K562 (cell line): Measurements from ENCODE around the gene ABHD1. TPM values are rescaled to one million over a fixed set of nuclear protein-coding genes. Genes with fewer than 3 reads are reported as not detected.

Experiments
- BRD9 ChIP-seq: fragments of 450-650 bp; IDR thresholded peaks from 2 replicates; pipeline ENCODE4 v1.6.1; 2018; ENCODE audit warnings: low read depth; ENCODE audit not compliant: partially characterized antibody
- CCAR2 ChIP-seq: fragments of 200-400 bp; formaldehyde crosslinking; IDR thresholded peaks from 2 replicates; pipeline ENCODE4 v1.6.1; 2017; ENCODE audit warnings: mild to moderate bottlenecking, low read depth, low read length
- E2F3 ChIP-seq: fragments of 250-450 bp; sonication (Bioruptor Pico); IDR thresholded peaks from 2 replicates; pipeline ENCODE4 v1.4.0; 2020; ENCODE audit warnings: mild to moderate bottlenecking
- ELF4 ChIP-seq: fragments of 450-650 bp; formaldehyde crosslinking; IDR thresholded peaks from 2 replicates; pipeline ENCODE4 v1.4.0; 2022; ENCODE audit warnings: missing genetic modification characterization
- ERF ChIP-seq: fragments of 450-650 bp; formaldehyde crosslinking; IDR thresholded peaks from 2 replicates; pipeline ENCODE4 v1.4.0; 2020; ENCODE audit warnings: mild to moderate bottlenecking, mixed read lengths
- ETV5 ChIP-seq: sonication (generic); formaldehyde crosslinking; IDR thresholded peaks from 2 replicates; pipeline ENCODE4 v1.4.0; 2020; ENCODE audit warnings: low read depth, mild to moderate bottlenecking, missing genetic modification reagents
- HNRNPL ChIP-seq: fragments of 200-400 bp; formaldehyde crosslinking; IDR thresholded peaks from 2 replicates; pipeline ENCODE4 v1.6.1; 2017; ENCODE audit warnings: low read depth, mild to moderate bottlenecking, low read length
- JUN ChIP-seq, 2 experiments: sonication (generic) in 1 of 2; formaldehyde crosslinking in 1 of 2; IDR thresholded peaks; 2 replicates each; pipeline versions ENCODE4 v1.6.1 to v1.8.0; 2012 to 2022; ENCODE audit warnings: borderline replicate concordance in 2 of 2, mild to moderate bottlenecking in 2 of 2, improper control_type of control experiment in 1 of 2, low read depth in 1 of 2, low read length in 1 of 2, missing genetic modification reagents in 1 of 2
- LARP7 ChIP-seq: fragments of 450-650 bp; IDR thresholded peaks from 2 replicates; pipeline ENCODE4 v1.6.1; 2016
- MCM2 ChIP-seq: fragments of 450-650 bp; IDR thresholded peaks from 2 replicates; pipeline ENCODE4 v1.6.1; 2017; ENCODE audit warnings: low read depth, mild to moderate bottlenecking
- NR2C1 ChIP-seq, 2 experiments: fragments of 450-650 bp; IDR thresholded peaks; 2 replicates each; pipeline ENCODE4 v1.6.1; 2017; ENCODE audit warnings: mild to moderate bottlenecking in 2 of 2, antibody characterized with exemption in 1 of 2, inconsistent platforms in 1 of 2, missing compliant biosample characterization in 1 of 2, missing genetic modification characterization in 1 of 2
- RFX5 ChIP-seq: IDR thresholded peaks from 2 replicates; pipeline ENCODE4 v1.6.1; 2011; ENCODE audit warnings: low read depth, mild to moderate bottlenecking, improper control_type of control experiment, low read length
- SAFB2 ChIP-seq: fragments of 200-400 bp; formaldehyde crosslinking; IDR thresholded peaks from 2 replicates; pipeline ENCODE4 v1.6.1; 2018; ENCODE audit warnings: borderline replicate concordance, low read length, low read depth, moderate library complexity; ENCODE audit not compliant: severe bottlenecking
- TAF9B ChIP-seq: fragments of 450-650 bp; IDR thresholded peaks from 2 replicates; pipeline ENCODE4 v1.6.1; 2018; ENCODE audit warnings: mild to moderate bottlenecking; ENCODE audit not compliant: partially characterized antibody
- TBL1XR1 ChIP-seq, 2 experiments: IDR thresholded peaks; 2 replicates each; pipeline ENCODE4 v1.6.1; 2012; ENCODE audit warnings: improper control_type of control experiment in 2 of 2, low read length in 2 of 2, mild to moderate bottlenecking in 1 of 2
- TBP ChIP-seq: optimal IDR thresholded peaks from 2 replicates; pipeline ENCODE3; 2011; ENCODE audit warnings: low read depth, low read length, improper control_type of control experiment
- THRAP3 ChIP-seq: fragments of 450-650 bp; IDR thresholded peaks from 2 replicates; pipeline ENCODE4 v1.6.1; 2016; ENCODE audit warnings: mild to moderate bottlenecking, inconsistent platforms, borderline replicate concordance
- ZNF584 ChIP-seq: fragments of 200-800 bp; sonication (Bioruptor generic); IDR thresholded peaks from 2 replicates; pipeline ENCODE4 v1.6.1; 2016; ENCODE audit warnings: low read depth, mild to moderate bottlenecking, missing genetic modification characterization, missing compliant biosample characterization
- polyA plus RNA-seq, 8 experiments: library from polyadenylated mRNA; depleted of rRNA in 4 of 8; stranded (reverse) in 5 of 8; unstranded in 3 of 8; fragments of >200 nt; fragmentation: Nextera tagmentation in 2 of 8; fragmentation: Illumina TruSeq in 1 of 8; extraction: Ambion mirVana in 2 of 8; extraction: Trizol in 1 of 8; gene quantifications; 2 replicates each; pipeline versions ENCODE4 v1.2.1 to v1.2.3, GENCODE V29; 2011 to 2014; ENCODE audit warnings: inconsistent platforms in 1 of 8, missing spikeins in 1 of 8
- total RNA-seq, 7 experiments: library from RNA; depleted of rRNA in 6 of 7; stranded (reverse); fragments of >200 nt in 6 of 7; fragmentation: Illumina TruSeq in 2 of 7; extraction: Trizol in 2 of 7; gene quantifications; 2 replicates each; pipeline versions ENCODE4 v1.2.1 to v1.2.3, GENCODE V29; 2011 to 2021; ENCODE audit warnings: low replicate concordance in 1 of 7
- TF ChIP-seq, protein P1 (sequence below): sonication (generic); formaldehyde crosslinking; IDR thresholded peaks from 2 replicates; pipeline ENCODE4 v1.4.0; 2020; ENCODE audit warnings: mild to moderate bottlenecking, missing genetic modification reagents
- TF ChIP-seq, protein P2 (sequence below), 3 experiments: fragments of 200-800 bp in 1 of 3; sonication (Bioruptor generic) in 1 of 3; sonication (generic) in 1 of 3; formaldehyde crosslinking in 1 of 3; IDR thresholded peaks; 2 replicates each; pipeline versions ENCODE4 v1.6.1 to v1.8.0; 2016 to 2022; ENCODE audit warnings: mild to moderate bottlenecking in 2 of 3, missing compliant biosample characterization in 2 of 3, missing genetic modification characterization in 2 of 3, missing genetic modification reagents in 1 of 3
- TF ChIP-seq, protein P3 (sequence below): fragments of 450-650 bp; IDR thresholded peaks from 2 replicates; pipeline ENCODE4 v1.7.1; 2018; ENCODE audit warnings: mild to moderate bottlenecking, low read depth; ENCODE audit not compliant: partially characterized antibody

Gene ABHD1
- total and polyA plus RNA-seq, 9 of the 15 experiments (the other 6 are each of a cell fraction or from before 2014, with no cell fraction given): 0.10 to 0.16 (median 0.11) TPM; not detected in 5

DNA sequence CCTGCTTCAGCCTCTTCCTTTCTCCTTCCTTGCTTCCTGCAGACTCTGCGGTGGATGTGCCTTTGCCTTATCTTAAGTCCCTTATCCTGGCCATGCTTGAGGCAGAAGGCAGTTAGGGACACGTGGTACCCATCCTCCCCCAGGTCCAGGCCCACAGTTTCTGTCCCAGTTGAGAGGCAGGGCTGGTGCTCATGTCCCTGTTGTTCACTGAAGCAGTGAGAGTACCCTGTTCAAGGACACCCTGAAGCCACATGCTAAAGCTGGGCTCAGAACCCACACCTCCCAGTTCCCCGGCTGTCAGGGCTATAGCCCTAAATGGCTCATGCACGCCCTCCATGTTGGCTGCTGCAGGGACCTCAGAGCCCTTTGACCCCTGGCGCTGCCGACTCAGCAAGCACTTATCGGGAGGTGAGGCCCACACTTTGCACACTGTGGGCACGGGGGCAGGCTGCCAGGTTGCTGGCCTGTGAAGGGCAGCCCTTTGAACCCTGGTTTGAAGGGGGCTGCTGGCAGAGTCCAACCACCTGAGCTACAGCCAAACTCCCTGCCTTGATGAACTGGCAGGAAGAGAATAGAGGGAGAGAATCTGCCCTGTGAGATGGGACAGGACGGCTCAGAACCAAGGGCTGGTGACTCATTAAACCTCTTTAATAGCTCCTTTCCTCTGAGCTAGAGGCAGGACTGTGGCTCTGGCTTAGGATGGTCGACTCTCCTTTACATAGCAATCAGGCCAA, 30.8 kb upstream of the ABHD1 start (continued):
- TF ChIP-seq SAFB2: no peak
- TF ChIP-seq MCM2: no peak
- TF ChIP-seq BRD9: peak; percentile 24
- 0 out of 4 replicates have a peak, but pooled peaks of 1 of the 2 experiments have one; percentile 14 for TF ChIP-seq TBL1XR1 (IDR thresholded peaks at IDR 0.05; ENCODE audit: low read length in 2 of 2)
- no peak for TF ChIP-seq TAF9B
- TF ChIP-seq, protein P1, sequence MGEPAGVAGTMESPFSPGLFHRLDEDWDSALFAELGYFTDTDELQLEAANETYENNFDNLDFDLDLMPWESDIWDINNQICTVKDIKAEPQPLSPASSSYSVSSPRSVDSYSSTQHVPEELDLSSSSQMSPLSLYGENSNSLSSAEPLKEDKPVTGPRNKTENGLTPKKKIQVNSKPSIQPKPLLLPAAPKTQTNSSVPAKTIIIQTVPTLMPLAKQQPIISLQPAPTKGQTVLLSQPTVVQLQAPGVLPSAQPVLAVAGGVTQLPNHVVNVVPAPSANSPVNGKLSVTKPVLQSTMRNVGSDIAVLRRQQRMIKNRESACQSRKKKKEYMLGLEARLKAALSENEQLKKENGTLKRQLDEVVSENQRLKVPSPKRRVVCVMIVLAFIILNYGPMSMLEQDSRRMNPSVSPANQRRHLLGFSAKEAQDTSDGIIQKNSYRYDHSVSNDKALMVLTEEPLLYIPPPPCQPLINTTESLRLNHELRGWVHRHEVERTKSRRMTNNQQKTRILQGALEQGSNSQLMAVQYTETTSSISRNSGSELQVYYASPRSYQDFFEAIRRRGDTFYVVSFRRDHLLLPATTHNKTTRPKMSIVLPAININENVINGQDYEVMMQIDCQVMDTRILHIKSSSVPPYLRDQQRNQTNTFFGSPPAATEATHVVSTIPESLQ (CRISPR knock-in tag): no peak
- TF ChIP-seq ETV5 (CRISPR knock-in tag): peak; percentile 76
- TF ChIP-seq, protein P2, sequence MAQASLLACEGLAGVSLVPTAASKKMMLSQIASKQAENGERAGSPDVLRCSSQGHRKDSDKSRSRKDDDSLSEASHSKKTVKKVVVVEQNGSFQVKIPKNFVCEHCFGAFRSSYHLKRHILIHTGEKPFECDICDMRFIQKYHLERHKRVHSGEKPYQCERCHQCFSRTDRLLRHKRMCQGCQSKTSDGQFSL (CRISPR knock-in tag; IDR thresholded peaks at IDR 0.05): no peak
- TF ChIP-seq, protein P2 (tag; IDR thresholded peaks at IDR 0.05): peak in 1 of 2 experiments; percentile 56; a peak in 1 of 4 replicates
- no peak for TF ChIP-seq CCAR2
- 0 out of 2 replicates have a peak, but pooled peaks have one; percentile 61 for TF ChIP-seq ERF (CRISPR knock-in tag)
- TF ChIP-seq RFX5: no peak
- no peak for TF ChIP-seq JUN (IDR thresholded peaks at IDR 0.05; ENCODE audit: borderline replicate concordance, low read depth, low read length)
- TF ChIP-seq JUN (CRISPR knock-in tag; IDR thresholded peaks at IDR 0.05; ENCODE audit: borderline replicate concordance): no peak
- TF ChIP-seq THRAP3: no peak
- TF ChIP-seq TBP: no peak
- peak; percentile 87 for TF ChIP-seq NR2C1 (IDR thresholded peaks at IDR 0.05)
- peak; percentile 90 for TF ChIP-seq NR2C1 (tag; IDR thresholded peaks at IDR 0.05)
- no peak for TF ChIP-seq LARP7
- peak; percentile 78; the same call in 1 of the 2 replicates for TF ChIP-seq ZNF584 (CRISPR knock-in tag)
- peak; percentile 89 for TF ChIP-seq ELF4 (CRISPR knock-in tag)
- TF ChIP-seq, protein P3, sequence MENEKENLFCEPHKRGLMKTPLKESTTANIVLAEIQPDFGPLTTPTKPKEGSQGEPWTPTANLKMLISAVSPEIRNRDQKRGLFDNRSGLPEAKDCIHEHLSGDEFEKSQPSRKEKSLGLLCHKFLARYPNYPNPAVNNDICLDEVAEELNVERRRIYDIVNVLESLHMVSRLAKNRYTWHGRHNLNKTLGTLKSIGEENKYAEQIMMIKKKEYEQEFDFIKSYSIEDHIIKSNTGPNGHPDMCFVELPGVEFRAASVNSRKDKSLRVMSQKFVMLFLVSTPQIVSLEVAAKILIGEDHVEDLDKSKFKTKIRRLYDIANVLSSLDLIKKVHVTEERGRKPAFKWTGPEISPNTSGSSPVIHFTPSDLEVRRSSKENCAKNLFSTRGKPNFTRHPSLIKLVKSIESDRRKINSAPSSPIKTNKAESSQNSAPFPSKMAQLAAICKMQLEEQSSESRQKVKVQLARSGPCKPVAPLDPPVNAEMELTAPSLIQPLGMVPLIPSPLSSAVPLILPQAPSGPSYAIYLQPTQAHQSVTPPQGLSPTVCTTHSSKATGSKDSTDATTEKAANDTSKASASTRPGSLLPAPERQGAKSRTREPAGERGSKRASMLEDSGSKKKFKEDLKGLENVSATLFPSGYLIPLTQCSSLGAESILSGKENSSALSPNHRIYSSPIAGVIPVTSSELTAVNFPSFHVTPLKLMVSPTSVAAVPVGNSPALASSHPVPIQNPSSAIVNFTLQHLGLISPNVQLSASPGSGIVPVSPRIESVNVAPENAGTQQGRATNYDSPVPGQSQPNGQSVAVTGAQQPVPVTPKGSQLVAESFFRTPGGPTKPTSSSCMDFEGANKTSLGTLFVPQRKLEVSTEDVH: no peak
- TF ChIP-seq E2F3 (CRISPR knock-in tag): peak; percentile 56
- no peak for TF ChIP-seq HNRNPL
